HG02763 (cell line): ENCODE data around the gene MIPOL1.
"Not testable (repeated sequence)": the region's sequence is repeated elsewhere in the genome, so short reads cannot be mapped to it uniquely, and the experiment has no call there.

Experiments
- ATAC-seq: cut with Tn5 transposase; IDR thresholded peaks from one replicate; pipeline ENCODE4 v1.9.1; 2021; ENCODE audit warnings: mild to moderate bottlenecking, moderate library complexity; ENCODE audit not compliant: unreplicated experiment

The MIPOL1 gene

GRCh38 chr14:37443461-37443860, 245.7 kb downstream of the MIPOL1 start:
- no peak for ATAC-seq

- ATAC-seq, result no peak
Measured at GRCh38 chr14:37447883-37448391, 250.2 kb downstream of the MIPOL1 start.

- no peak for ATAC-seq
Measured at GRCh38 chr14:37452323-37452722, 254.6 kb downstream of the MIPOL1 start.

GRCh38 chr14:37453985-37454384, 256.2 kb downstream of the MIPOL1 start:
- ATAC-seq, result no peak

GRCh38 chr14:37457334-37457733, 259.6 kb downstream of the MIPOL1 start:
- no peak for ATAC-seq

GRCh38 chr14:37462426-37462825, 264.7 kb downstream of the MIPOL1 start:
- not testable (repeated sequence) for ATAC-seq

- ATAC-seq, result no peak
Measured at GRCh38 chr14:37464192-37464858, 266.6 kb downstream of the MIPOL1 start.

GRCh38 chr14:37466003-37466622, 268.4 kb downstream of the MIPOL1 start:
- no peak for ATAC-seq

GRCh38 chr14:37466623-37467088, 268.9 kb downstream of the MIPOL1 start:
- no peak for ATAC-seq

- no peak for ATAC-seq
Measured at GRCh38 chr14:37469650-37470049, 271.9 kb downstream of the MIPOL1 start.

GRCh38 chr14:37470251-37470650, 272.5 kb downstream of the MIPOL1 start:
- no peak for ATAC-seq

- ATAC-seq, result no peak
Measured at GRCh38 chr14:37472906-37473305, 275.2 kb downstream of the MIPOL1 start.

- no peak for ATAC-seq
Measured at GRCh38 chr14:37474191-37474590, 276.5 kb downstream of the MIPOL1 start.

- ATAC-seq, result no peak
Measured at GRCh38 chr14:37480446-37481290, 282.9 kb downstream of the MIPOL1 start.

- no peak for ATAC-seq
Measured at GRCh38 chr14:37482428-37482827, 284.7 kb downstream of the MIPOL1 start.

- ATAC-seq, result no peak
Measured at GRCh38 chr14:37483672-37484071, 285.9 kb downstream of the MIPOL1 start.

- no peak for ATAC-seq
Measured at GRCh38 chr14:37490607-37491006, 292.9 kb downstream of the MIPOL1 start.

- ATAC-seq, result no peak
Measured at GRCh38 chr14:37491076-37491475, 293.3 kb downstream of the MIPOL1 start.

- ATAC-seq, result no peak
Measured at GRCh38 chr14:37493606-37494005, 295.9 kb downstream of the MIPOL1 start.

GRCh38 chr14:37497422-37497821, 299.7 kb downstream of the MIPOL1 start:
- ATAC-seq, result no peak

- no peak for ATAC-seq
Measured at GRCh38 chr14:37501877-37502276, 304.1 kb downstream of the MIPOL1 start.
